Measurements from ENCODE around the gene SDHB.

SDHB gene

GRCh38 chr1:17030206-17030605 lies 23.6 kb downstream of the SDHB start:
- H3K79me2 ChIP-seq (ENCODE audit: insufficient read depth, low read length), result no peaks in the 10 kb centered on the region; the same call in 1 of the 2 replicates
- H4K20me1 ChIP-seq (ENCODE audit: insufficient read depth, low read length, poor library complexity, severe bottlenecking), result no peaks in the 10 kb centered on the region
- TF ChIP-seq, protein P1, sequence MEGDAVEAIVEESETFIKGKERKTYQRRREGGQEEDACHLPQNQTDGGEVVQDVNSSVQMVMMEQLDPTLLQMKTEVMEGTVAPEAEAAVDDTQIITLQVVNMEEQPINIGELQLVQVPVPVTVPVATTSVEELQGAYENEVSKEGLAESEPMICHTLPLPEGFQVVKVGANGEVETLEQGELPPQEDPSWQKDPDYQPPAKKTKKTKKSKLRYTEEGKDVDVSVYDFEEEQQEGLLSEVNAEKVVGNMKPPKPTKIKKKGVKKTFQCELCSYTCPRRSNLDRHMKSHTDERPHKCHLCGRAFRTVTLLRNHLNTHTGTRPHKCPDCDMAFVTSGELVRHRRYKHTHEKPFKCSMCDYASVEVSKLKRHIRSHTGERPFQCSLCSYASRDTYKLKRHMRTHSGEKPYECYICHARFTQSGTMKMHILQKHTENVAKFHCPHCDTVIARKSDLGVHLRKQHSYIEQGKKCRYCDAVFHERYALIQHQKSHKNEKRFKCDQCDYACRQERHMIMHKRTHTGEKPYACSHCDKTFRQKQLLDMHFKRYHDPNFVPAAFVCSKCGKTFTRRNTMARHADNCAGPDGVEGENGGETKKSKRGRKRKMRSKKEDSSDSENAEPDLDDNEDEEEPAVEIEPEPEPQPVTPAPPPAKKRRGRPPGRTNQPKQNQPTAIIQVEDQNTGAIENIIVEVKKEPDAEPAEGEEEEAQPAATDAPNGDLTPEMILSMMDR (conservative IDR thresholded peaks at IDR 0.05; ENCODE audit: low read length), result no peak
- TF ChIP-seq EZH2phosphoT487 (IDR thresholded peaks at IDR 0.05; ENCODE audit: borderline replicate concordance), result no peak
- H2AFZ ChIP-seq (ENCODE audit: low read length), result no peak overlapping the region
- H3K9me3 ChIP-seq (ENCODE audit: insufficient read depth, low read depth, low read length), result no peaks in the 10 kb centered on the region
- H3K9ac ChIP-seq (ENCODE audit: low read depth, low read length, poor library complexity, severe bottlenecking), result no peak overlapping the region
- H3F3A ChIP-seq (ENCODE audit: low read depth), result no peaks in the 10 kb centered on the region
- H3K4me3 ChIP-seq (ENCODE audit: low read length, poor library complexity, severe bottlenecking), result no peak overlapping the region
- H3K4me1 ChIP-seq (ENCODE audit: insufficient read depth, low read length, poor library complexity, severe bottlenecking), result no peaks in the 10 kb centered on the region
- H3K4me2 ChIP-seq (ENCODE audit: low read depth, low read length, poor library complexity, severe bottlenecking), result no peak overlapping the region
- peaks cover 79% of the 10 kb centered on the region; the same call in 1 of the 2 replicates for H3K36me3 ChIP-seq (ENCODE audit: insufficient read depth, low read length)
- no peaks in the 10 kb centered on the region for H3K9me2 ChIP-seq (replicated peaks; ENCODE audit: low read depth, low read length)
- no peaks in the 10 kb centered on the region for H3K27me3 ChIP-seq (ENCODE audit: insufficient read depth, low read length, poor library complexity, severe bottlenecking)

DNA sequence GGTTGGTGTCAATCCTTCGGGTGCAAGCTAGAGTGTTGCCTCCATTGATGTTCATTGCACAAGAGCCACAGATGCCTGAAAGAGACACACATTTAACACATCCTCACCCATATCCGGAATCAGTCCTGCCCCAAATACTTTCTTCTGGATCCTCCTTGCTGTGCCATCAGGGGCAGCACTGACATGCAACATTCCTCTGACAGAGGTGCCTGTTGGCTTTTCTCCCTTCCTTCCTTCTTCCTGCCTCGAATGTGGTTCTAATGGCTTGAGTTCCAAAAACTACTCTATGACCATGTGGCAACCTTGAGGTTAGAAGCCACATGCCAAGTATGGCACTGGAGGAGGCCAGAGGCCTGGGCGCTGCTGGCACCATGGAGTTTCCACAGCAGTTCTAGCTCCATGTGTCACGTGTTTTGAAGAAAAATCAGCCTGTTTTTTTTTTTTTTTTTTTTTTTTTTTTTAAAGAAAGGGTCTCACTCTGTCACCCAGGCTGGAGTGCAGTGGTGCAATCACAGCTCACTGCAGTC lies 25.1 kb downstream of the SDHB start:
- Histone ChIP-seq H3F3A (ENCODE audit: low read depth) (no peaks in the 10 kb centered on the region), H3K4me3 (ENCODE audit: low read length, poor library complexity, severe bottlenecking) (no peak overlapping the region), H2AFZ (ENCODE audit: low read length) (no peak overlapping the region), H3K4me2 (ENCODE audit: low read depth, low read length, poor library complexity, severe bottlenecking) (no peak overlapping the region), H3K4me1 (ENCODE audit: insufficient read depth, low read length, poor library complexity, severe bottlenecking) (no peaks in the 10 kb centered on the region), H3K9me3 (ENCODE audit: insufficient read depth, low read depth, low read length) (no peaks in the 10 kb centered on the region), H3K36me3 (ENCODE audit: insufficient read depth, low read length) (peaks cover 86% of the 10 kb centered on the region; the same call in 1 of the 2 replicates), H3K27me3 (ENCODE audit: insufficient read depth, low read length, poor library complexity, severe bottlenecking) (no peaks in the 10 kb centered on the region), H3K9ac (ENCODE audit: low read depth, low read length, poor library complexity, severe bottlenecking) (no peak overlapping the region), H4K20me1 (ENCODE audit: insufficient read depth, low read length, poor library complexity, severe bottlenecking) (no peaks in the 10 kb centered on the region), H3K79me2 (ENCODE audit: insufficient read depth, low read length) (no peaks in the 10 kb centered on the region), H3K9me2 (replicated peaks; ENCODE audit: low read depth, low read length) (no peaks in the 10 kb centered on the region)
- TF ChIP-seq, protein P1 (conservative IDR thresholded peaks at IDR 0.05; ENCODE audit: low read length), result no peak
- no peak for TF ChIP-seq EZH2phosphoT487 (IDR thresholded peaks at IDR 0.05; ENCODE audit: borderline replicate concordance)

- H3K79me2 ChIP-seq (ENCODE audit: insufficient read depth, low read length), result no peaks in the 10 kb centered on the region
- H3K4me1 ChIP-seq (ENCODE audit: insufficient read depth, low read length, poor library complexity, severe bottlenecking), result no peaks in the 10 kb centered on the region
- TF ChIP-seq, protein P1 (conservative IDR thresholded peaks at IDR 0.05; ENCODE audit: low read length), result no peak
- no peak for TF ChIP-seq EZH2phosphoT487 (IDR thresholded peaks at IDR 0.05; ENCODE audit: borderline replicate concordance)
- H2AFZ ChIP-seq (ENCODE audit: low read length), result no peak overlapping the region
- peaks cover 87% of the 10 kb centered on the region; the same call in 1 of the 2 replicates for H3K36me3 ChIP-seq (ENCODE audit: insufficient read depth, low read length)
- H3K4me2 ChIP-seq (ENCODE audit: low read depth, low read length, poor library complexity, severe bottlenecking), result no peak overlapping the region
- no peaks in the 10 kb centered on the region for H3K9me2 ChIP-seq (replicated peaks; ENCODE audit: low read depth, low read length)
- no peaks in the 10 kb centered on the region for H3F3A ChIP-seq (ENCODE audit: low read depth)
- no peaks in the 10 kb centered on the region for H3K27me3 ChIP-seq (ENCODE audit: insufficient read depth, low read length, poor library complexity, severe bottlenecking)
- no peak overlapping the region for H3K9ac ChIP-seq (ENCODE audit: low read depth, low read length, poor library complexity, severe bottlenecking)
- no peak overlapping the region for H3K4me3 ChIP-seq (ENCODE audit: low read length, poor library complexity, severe bottlenecking)
- no peaks in the 10 kb centered on the region for H4K20me1 ChIP-seq (ENCODE audit: insufficient read depth, low read length, poor library complexity, severe bottlenecking)
- no peaks in the 10 kb centered on the region for H3K9me3 ChIP-seq (ENCODE audit: insufficient read depth, low read depth, low read length)
Observed at GRCh38 chr1:17027900-17028299, 25.9 kb downstream of the SDHB start.
